ENCODE measurements around the gene DISP1.

The DISP1 gene

GRCh38 chr1:222794656-222795474 lies 20.0 kb upstream of the DISP1 start:
- Histone ChIP-seq H3K27me3 (ENCODE audit: control insufficient read depth in 1 of 2, insufficient read depth in 2 of 2, low read length in 2 of 2) (no peaks in the 10 kb centered on the region), H3K4me1 (ENCODE audit: control insufficient read depth, insufficient read depth, low read length) (peaks cover 10% of the 10 kb centered on the region), H3K9ac (ENCODE audit: low read length in 2 of 2) (no peak overlapping the region), H3K36me3 (ENCODE audit: control insufficient read depth in 2 of 2, insufficient read depth in 2 of 2, low read length in 2 of 2) (no peaks in the 10 kb centered on the region), H3K27ac (ENCODE audit: low read length) (no peak overlapping the region), H3K4me3 (ENCODE audit: low read length in 2 of 2) (no peak overlapping the region), H3K9me3 (ENCODE audit: control insufficient read depth in 2 of 2, low read length in 2 of 2) (no peaks in the 10 kb centered on the region)

DNA sequence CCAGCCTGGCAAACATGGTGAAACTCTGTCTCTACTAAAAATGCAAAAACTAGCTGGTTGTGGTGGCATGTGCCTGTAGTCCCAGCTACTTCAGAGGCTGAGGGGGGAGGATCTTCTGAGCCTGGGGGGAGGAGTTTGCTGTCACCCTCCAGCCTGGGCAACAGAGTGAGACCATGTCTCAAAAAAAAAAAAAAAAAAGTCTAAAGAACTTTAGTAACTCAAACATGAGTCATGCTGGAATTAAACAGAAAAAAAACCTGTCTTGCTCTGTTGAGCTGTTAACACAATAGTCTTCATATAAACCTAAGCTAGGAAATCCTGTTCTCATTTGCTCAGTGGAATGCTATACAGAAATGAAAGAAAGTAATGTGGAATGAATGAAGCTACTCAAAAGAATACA lies 16.7 kb upstream of the DISP1 start:
- Histone ChIP-seq H3K36me3 (ENCODE audit: control insufficient read depth in 2 of 2, insufficient read depth in 2 of 2, low read length in 2 of 2) (no peaks in the 10 kb centered on the region), H3K27ac (ENCODE audit: low read length) (no peak overlapping the region), H3K9ac (ENCODE audit: low read length in 2 of 2) (no peak overlapping the region), H3K9me3 (ENCODE audit: control insufficient read depth in 2 of 2, low read length in 2 of 2) (no peaks in the 10 kb centered on the region), H3K27me3 (ENCODE audit: control insufficient read depth in 1 of 2, insufficient read depth in 2 of 2, low read length in 2 of 2) (no peaks in the 10 kb centered on the region), H3K4me3 (ENCODE audit: low read length in 2 of 2) (no peak overlapping the region), H3K4me1 (ENCODE audit: control insufficient read depth, insufficient read depth, low read length) (peaks cover 5% of the 10 kb centered on the region)

DNA sequence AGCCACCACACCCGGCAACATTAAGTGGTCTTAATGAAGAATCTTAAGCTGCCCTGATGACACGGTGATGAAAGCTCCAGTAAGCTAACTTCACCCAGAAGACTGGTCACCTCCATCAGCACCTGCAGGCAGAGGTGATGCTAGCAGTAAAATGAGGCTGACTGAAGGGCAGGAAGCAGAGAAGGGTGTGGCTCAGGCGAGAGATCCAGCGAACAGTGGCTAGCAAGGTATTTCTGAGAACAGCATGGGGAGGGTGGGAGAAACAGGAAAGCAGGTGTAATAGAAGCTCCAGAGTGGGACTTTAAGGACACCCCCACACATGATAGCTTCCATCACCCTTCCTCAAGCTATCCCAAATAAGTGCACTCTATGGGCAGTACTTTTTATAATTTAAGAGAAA lies 15.9 kb upstream of the DISP1 start:
- Histone ChIP-seq H3K36me3 (ENCODE audit: control insufficient read depth in 2 of 2, insufficient read depth in 2 of 2, low read length in 2 of 2) (no peaks in the 10 kb centered on the region), H3K9ac (ENCODE audit: low read length in 2 of 2) (no peak overlapping the region), H3K27ac (ENCODE audit: low read length) (no peak overlapping the region), H3K4me3 (ENCODE audit: low read length in 2 of 2) (no peak overlapping the region), H3K9me3 (ENCODE audit: control insufficient read depth in 2 of 2, low read length in 2 of 2) (no peaks in the 10 kb centered on the region), H3K27me3 (ENCODE audit: control insufficient read depth in 1 of 2, insufficient read depth in 2 of 2, low read length in 2 of 2) (no peaks in the 10 kb centered on the region), H3K4me1 (ENCODE audit: control insufficient read depth, insufficient read depth, low read length) (peaks cover 5% of the 10 kb centered on the region)

DNA sequence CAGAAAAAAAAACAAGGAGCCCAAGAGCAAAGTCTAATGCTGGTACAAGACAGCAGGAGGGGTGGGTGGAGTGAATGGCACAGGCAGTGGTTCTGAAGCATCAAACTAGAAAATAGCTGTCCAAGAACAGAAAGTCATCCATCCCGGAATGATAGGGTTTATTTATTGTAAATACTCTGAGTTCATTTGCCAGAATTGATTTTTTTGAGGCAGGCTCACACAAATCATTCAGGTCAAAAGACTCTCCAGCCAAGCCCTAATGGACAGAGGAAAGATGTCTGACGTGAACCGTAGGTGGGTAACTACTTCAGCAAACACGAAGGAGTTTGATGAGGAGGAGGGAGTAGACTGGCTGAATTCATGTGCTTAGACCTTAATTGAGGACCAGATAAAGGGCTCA lies 13.8 kb upstream of the DISP1 start:
- no peak overlapping the region for H3K27ac ChIP-seq (ENCODE audit: low read length)
- H3K4me3 ChIP-seq (ENCODE audit: low read length in 2 of 2), result no peak overlapping the region
- no peaks in the 10 kb centered on the region for H3K36me3 ChIP-seq (ENCODE audit: control insufficient read depth in 2 of 2, insufficient read depth in 2 of 2, low read length in 2 of 2)
- no peaks in the 10 kb centered on the region for H3K27me3 ChIP-seq (ENCODE audit: control insufficient read depth in 1 of 2, insufficient read depth in 2 of 2, low read length in 2 of 2)
- H3K4me1 ChIP-seq (ENCODE audit: control insufficient read depth, insufficient read depth, low read length), result peaks cover 5% of the 10 kb centered on the region
- no peak overlapping the region for H3K9ac ChIP-seq (ENCODE audit: low read length in 2 of 2)
- H3K9me3 ChIP-seq (ENCODE audit: control insufficient read depth in 2 of 2, low read length in 2 of 2), result no peaks in the 10 kb centered on the region

DNA sequence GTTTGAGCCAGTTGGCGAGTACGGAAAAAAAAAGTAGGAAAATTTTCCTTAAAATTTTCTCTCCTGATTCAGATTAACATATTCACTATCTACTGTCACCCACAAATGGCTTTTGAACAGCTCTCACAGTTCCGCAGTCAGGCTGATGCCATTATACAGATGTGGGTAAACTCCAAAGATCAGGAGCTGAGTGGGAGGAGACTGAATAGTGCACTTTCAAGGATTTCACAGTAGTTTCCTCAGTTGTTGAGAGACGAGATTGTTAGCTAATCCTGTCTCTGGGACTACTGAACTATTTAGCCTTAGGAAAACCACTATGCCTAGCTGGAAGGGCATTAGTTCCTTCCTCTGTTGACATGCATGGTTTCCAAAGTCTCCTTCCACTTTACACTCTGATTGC lies 3.2 kb upstream of the DISP1 start:
- Histone ChIP-seq H3K27me3 (ENCODE audit: control insufficient read depth in 1 of 2, insufficient read depth in 2 of 2, low read length in 2 of 2) (no peaks in the 10 kb centered on the region), H3K4me1 (ENCODE audit: control insufficient read depth, insufficient read depth, low read length) (peaks cover 7% of the 10 kb centered on the region), H3K9ac (ENCODE audit: low read length in 2 of 2) (no peak overlapping the region), H3K9me3 (ENCODE audit: control insufficient read depth in 2 of 2, low read length in 2 of 2) (no peaks in the 10 kb centered on the region), H3K27ac (ENCODE audit: low read length) (no peak overlapping the region), H3K36me3 (ENCODE audit: control insufficient read depth in 2 of 2, insufficient read depth in 2 of 2, low read length in 2 of 2) (no peaks in the 10 kb centered on the region), H3K4me3 (ENCODE audit: low read length in 2 of 2) (no peak overlapping the region)

DNA sequence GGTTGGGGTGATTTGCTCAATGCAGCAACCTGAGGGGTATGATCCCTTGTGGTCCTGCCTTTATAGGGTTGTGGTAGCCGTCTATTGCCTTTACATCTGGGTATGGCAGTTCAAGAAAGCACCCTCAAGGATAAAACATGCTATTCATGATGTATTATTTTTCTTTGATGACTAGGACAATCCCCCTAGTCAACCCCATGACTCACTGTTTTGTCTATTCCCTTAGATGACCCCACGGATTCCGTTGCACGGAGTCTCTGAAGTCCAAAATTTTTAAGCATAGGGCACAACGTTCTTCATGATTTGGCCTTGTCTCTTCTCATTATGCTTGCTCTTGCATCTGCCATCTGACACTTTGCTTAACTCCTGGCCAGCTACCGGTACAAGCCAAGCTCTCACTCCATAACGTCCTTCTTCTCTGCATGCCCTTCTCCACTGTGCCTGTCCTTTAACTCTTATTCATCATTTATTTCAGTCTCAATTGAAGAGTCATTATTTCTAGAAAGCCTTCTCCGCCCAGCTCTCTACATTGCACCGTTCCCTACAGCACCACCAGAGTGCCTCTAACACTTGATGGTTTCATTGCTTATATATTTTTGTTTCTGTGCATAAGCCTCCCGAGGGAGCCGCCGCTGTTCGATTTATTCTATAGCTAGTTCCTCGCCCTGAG lies 838 bp upstream of the DISP1 start:
- Histone ChIP-seq H3K9me3 (ENCODE audit: control insufficient read depth in 2 of 2, low read length in 2 of 2) (no peaks in the 10 kb centered on the region), H3K4me1 (ENCODE audit: control insufficient read depth, insufficient read depth, low read length) (peaks cover 14% of the 10 kb centered on the region), H3K4me3 (ENCODE audit: low read length in 2 of 2) (peak overlapping the region; percentile 77 to 94), H3K36me3 (ENCODE audit: control insufficient read depth in 2 of 2, insufficient read depth in 2 of 2, low read length in 2 of 2) (no peaks in the 10 kb centered on the region), H3K27ac (ENCODE audit: low read length) (peak overlapping the region; percentile 94), H3K9ac (ENCODE audit: low read length in 2 of 2) (peak overlapping the region; percentile 95), H3K27me3 (ENCODE audit: control insufficient read depth in 1 of 2, insufficient read depth in 2 of 2, low read length in 2 of 2) (no peaks in the 10 kb centered on the region)

DNA sequence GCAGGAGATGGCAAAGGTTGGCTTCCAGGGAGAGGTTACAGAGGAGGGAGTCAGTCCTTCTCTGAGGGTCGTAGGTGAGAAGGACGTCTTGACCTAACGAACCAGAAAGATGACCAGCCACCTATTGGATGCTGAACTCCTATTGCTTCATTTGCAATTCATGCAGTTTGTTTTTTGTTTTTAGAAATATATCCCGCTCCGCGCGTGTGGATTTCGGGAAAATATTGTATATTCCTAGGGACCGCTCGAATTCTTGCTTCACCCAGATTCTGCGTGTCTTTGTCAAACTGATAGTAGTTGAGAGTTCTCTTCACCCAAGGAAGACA lies 564 bp downstream of the DISP1 start:
- Histone ChIP-seq H3K9ac (ENCODE audit: low read length in 2 of 2) (peak overlapping the region; percentile 95), H3K9me3 (ENCODE audit: control insufficient read depth in 2 of 2, low read length in 2 of 2) (no peaks in the 10 kb centered on the region), H3K4me1 (ENCODE audit: control insufficient read depth, insufficient read depth, low read length) (peaks cover 14% of the 10 kb centered on the region), H3K4me3 (ENCODE audit: low read length in 2 of 2) (peak overlapping the region; percentile 77 to 94), H3K27me3 (ENCODE audit: control insufficient read depth in 1 of 2, insufficient read depth in 2 of 2, low read length in 2 of 2) (no peaks in the 10 kb centered on the region), H3K36me3 (ENCODE audit: control insufficient read depth in 2 of 2, insufficient read depth in 2 of 2, low read length in 2 of 2) (no peaks in the 10 kb centered on the region), H3K27ac (ENCODE audit: low read length) (peak overlapping the region; percentile 94)

GRCh38 chr1:222817529-222817928 lies 2.7 kb downstream of the DISP1 start:
- Histone ChIP-seq H3K27me3 (ENCODE audit: control insufficient read depth in 1 of 2, insufficient read depth in 2 of 2, low read length in 2 of 2) (no peaks in the 10 kb centered on the region), H3K36me3 (ENCODE audit: control insufficient read depth in 2 of 2, insufficient read depth in 2 of 2, low read length in 2 of 2) (no peaks in the 10 kb centered on the region), H3K4me1 (ENCODE audit: control insufficient read depth, insufficient read depth, low read length) (peaks cover 14% of the 10 kb centered on the region), H3K9me3 (ENCODE audit: control insufficient read depth in 2 of 2, low read length in 2 of 2) (no peaks in the 10 kb centered on the region), H3K4me3 (ENCODE audit: low read length in 2 of 2) (no peak overlapping the region), H3K9ac (ENCODE audit: low read length in 2 of 2) (no peak overlapping the region), H3K27ac (ENCODE audit: low read length) (no peak overlapping the region)

GRCh38 chr1:222818171-222818570 lies 3.3 kb downstream of the DISP1 start:
- H3K27ac ChIP-seq (ENCODE audit: low read length), result no peak overlapping the region
- H3K4me1 ChIP-seq (ENCODE audit: control insufficient read depth, insufficient read depth, low read length), result peaks cover 14% of the 10 kb centered on the region
- no peaks in the 10 kb centered on the region for H3K27me3 ChIP-seq (ENCODE audit: control insufficient read depth in 1 of 2, insufficient read depth in 2 of 2, low read length in 2 of 2)
- H3K9ac ChIP-seq (ENCODE audit: low read length in 2 of 2), result no peak overlapping the region
- no peaks in the 10 kb centered on the region for H3K36me3 ChIP-seq (ENCODE audit: control insufficient read depth in 2 of 2, insufficient read depth in 2 of 2, low read length in 2 of 2)
- no peaks in the 10 kb centered on the region for H3K9me3 ChIP-seq (ENCODE audit: control insufficient read depth in 2 of 2, low read length in 2 of 2)
- H3K4me3 ChIP-seq (ENCODE audit: low read length in 2 of 2), result no peak overlapping the region

- no peak overlapping the region for H3K9ac ChIP-seq (ENCODE audit: low read length in 2 of 2)
- H3K9me3 ChIP-seq (ENCODE audit: control insufficient read depth in 2 of 2, low read length in 2 of 2), result no peaks in the 10 kb centered on the region
- H3K27me3 ChIP-seq (ENCODE audit: control insufficient read depth in 1 of 2, insufficient read depth in 2 of 2, low read length in 2 of 2), result no peaks in the 10 kb centered on the region
- H3K4me3 ChIP-seq (ENCODE audit: low read length in 2 of 2), result no peak overlapping the region
- no peak overlapping the region for H3K27ac ChIP-seq (ENCODE audit: low read length)
- peaks cover 7% of the 10 kb centered on the region for H3K4me1 ChIP-seq (ENCODE audit: control insufficient read depth, insufficient read depth, low read length)
- no peaks in the 10 kb centered on the region for H3K36me3 ChIP-seq (ENCODE audit: control insufficient read depth in 2 of 2, insufficient read depth in 2 of 2, low read length in 2 of 2)
Measured at GRCh38 chr1:222820171-222820712, 5.4 kb downstream of the DISP1 start.

DNA sequence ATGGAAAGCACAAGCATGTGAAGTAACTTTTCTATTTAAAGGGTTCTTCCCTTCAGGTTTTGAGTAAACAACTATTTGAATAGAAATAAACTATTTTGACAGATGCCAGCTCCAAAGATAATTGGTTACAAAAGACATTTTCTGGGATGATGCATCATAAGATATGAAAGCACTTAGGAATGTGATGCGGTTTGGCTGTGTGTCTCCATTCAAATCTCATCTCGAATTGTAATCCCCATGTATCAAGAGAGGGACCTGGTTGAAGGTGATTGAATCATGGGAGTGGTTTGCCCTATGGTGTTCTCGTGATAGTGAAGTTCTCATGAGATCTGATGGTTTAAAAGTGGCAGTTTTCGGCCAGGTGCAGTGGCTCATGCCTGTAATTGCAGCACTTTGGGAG lies 6.4 kb downstream of the DISP1 start:
- no peaks in the 10 kb centered on the region for H3K27me3 ChIP-seq (ENCODE audit: control insufficient read depth in 1 of 2, insufficient read depth in 2 of 2, low read length in 2 of 2)
- H3K36me3 ChIP-seq (ENCODE audit: control insufficient read depth in 2 of 2, insufficient read depth in 2 of 2, low read length in 2 of 2), result no peaks in the 10 kb centered on the region
- H3K9ac ChIP-seq (ENCODE audit: low read length in 2 of 2), result no peak overlapping the region
- no peak overlapping the region for H3K27ac ChIP-seq (ENCODE audit: low read length)
- peaks cover 7% of the 10 kb centered on the region for H3K4me1 ChIP-seq (ENCODE audit: control insufficient read depth, insufficient read depth, low read length)
- no peak overlapping the region for H3K4me3 ChIP-seq (ENCODE audit: low read length in 2 of 2)
- H3K9me3 ChIP-seq (ENCODE audit: control insufficient read depth in 2 of 2, low read length in 2 of 2), result no peaks in the 10 kb centered on the region
